ENCODE data around the gene NACC1.

The NACC1 gene

GRCh38 chr19:13094106-13094504 lies 24.0 kb upstream of the NACC1 start:
- H3K36me3 ChIP-seq (replicated peaks; ENCODE audit: insufficient read depth, low read length) = no peaks in the 10 kb centered on the region
- H3K9me2 ChIP-seq (replicated peaks; ENCODE audit: insufficient read depth, low read length) = no peaks in the 10 kb centered on the region
- H4K20me1 ChIP-seq (ENCODE audit: insufficient read depth, low read length) = no peaks in the 10 kb centered on the region
- DNase-seq = no peak
- H3K27ac ChIP-seq (ENCODE audit: low read length) = no peak overlapping the region
- H3K4me1 ChIP-seq (ENCODE audit: low read length) = peaks cover 17% of the 10 kb centered on the region
- H2AFZ ChIP-seq (ENCODE audit: low read length) = no peak overlapping the region
- H3K79me2 ChIP-seq (ENCODE audit: low read length) = no peaks in the 10 kb centered on the region
- no peak overlapping the region for H3K9ac ChIP-seq (ENCODE audit: low read length)
- H3F3A ChIP-seq (ENCODE audit: insufficient read depth, low read length) = peaks cover 8% of the 10 kb centered on the region
- peaks cover 49% of the 10 kb centered on the region for H3K27me3 ChIP-seq (replicated peaks; ENCODE audit: insufficient read depth, low read length)
- H3K9me3 ChIP-seq (replicated peaks; ENCODE audit: insufficient read depth, low read length) = no peaks in the 10 kb centered on the region
- H3K4me2 ChIP-seq (ENCODE audit: low read depth, low read length) = no peak overlapping the region
- TF ChIP-seq CTCF (IDR thresholded peaks at IDR 0.05; ENCODE audit: low read length) (no peak), EZH2 (optimal IDR thresholded peaks at IDR 0.05; ENCODE audit: low read depth, low read length) (no peak), EZH2phosphoT487 (IDR thresholded peaks at IDR 0.05; ENCODE audit: low read length) (no peak)
- H3K4me3 ChIP-seq (ENCODE audit: low read length) = no peak overlapping the region

GRCh38 chr19:13094771-13095392 lies 23.2 kb upstream of the NACC1 start:
- Histone ChIP-seq H3K4me3 (ENCODE audit: low read length) (peak overlapping the region; percentile 57; the same call in 1 of the 2 replicates), H3K79me2 (ENCODE audit: low read length) (no peaks in the 10 kb centered on the region), H3K9me3 (replicated peaks; ENCODE audit: insufficient read depth, low read length) (no peaks in the 10 kb centered on the region), H3K27ac (ENCODE audit: low read length) (no peak overlapping the region), H2AFZ (ENCODE audit: low read length) (no peak overlapping the region), H4K20me1 (ENCODE audit: insufficient read depth, low read length) (no peaks in the 10 kb centered on the region), H3K9me2 (replicated peaks; ENCODE audit: insufficient read depth, low read length) (no peaks in the 10 kb centered on the region), H3K4me1 (ENCODE audit: low read length) (peaks cover 22% of the 10 kb centered on the region), H3F3A (ENCODE audit: insufficient read depth, low read length) (peaks cover 13% of the 10 kb centered on the region), H3K9ac (ENCODE audit: low read length) (no peak overlapping the region), H3K27me3 (replicated peaks; ENCODE audit: insufficient read depth, low read length) (peaks cover 50% of the 10 kb centered on the region), H3K4me2 (ENCODE audit: low read depth, low read length) (peak overlapping the region; percentile 94), H3K36me3 (replicated peaks; ENCODE audit: insufficient read depth, low read length) (no peaks in the 10 kb centered on the region)
- no peak for TF ChIP-seq CTCF (IDR thresholded peaks at IDR 0.05; ENCODE audit: low read length)
- no peak for TF ChIP-seq EZH2phosphoT487 (IDR thresholded peaks at IDR 0.05; ENCODE audit: low read length)
- no peak for TF ChIP-seq EZH2 (optimal IDR thresholded peaks at IDR 0.05; ENCODE audit: low read depth, low read length)
- no peak for DNase-seq

GRCh38 chr19:13095393-13095784 lies 22.7 kb upstream of the NACC1 start:
- Histone ChIP-seq H3K4me1 (ENCODE audit: low read length) (peaks cover 26% of the 10 kb centered on the region), H3F3A (ENCODE audit: insufficient read depth, low read length) (peaks cover 19% of the 10 kb centered on the region), H2AFZ (ENCODE audit: low read length) (no peak overlapping the region), H3K9me3 (replicated peaks; ENCODE audit: insufficient read depth, low read length) (no peaks in the 10 kb centered on the region), H3K27me3 (replicated peaks; ENCODE audit: insufficient read depth, low read length) (peaks cover 50% of the 10 kb centered on the region), H3K79me2 (ENCODE audit: low read length) (no peaks in the 10 kb centered on the region), H4K20me1 (ENCODE audit: insufficient read depth, low read length) (no peaks in the 10 kb centered on the region), H3K9me2 (replicated peaks; ENCODE audit: insufficient read depth, low read length) (no peaks in the 10 kb centered on the region), H3K9ac (ENCODE audit: low read length) (no peak overlapping the region), H3K4me2 (ENCODE audit: low read depth, low read length) (peak overlapping the region; percentile 94), H3K4me3 (ENCODE audit: low read length) (peak overlapping the region; percentile 57), H3K27ac (ENCODE audit: low read length) (no peak overlapping the region), H3K36me3 (replicated peaks; ENCODE audit: insufficient read depth, low read length) (no peaks in the 10 kb centered on the region)
- TF ChIP-seq EZH2phosphoT487 (IDR thresholded peaks at IDR 0.05; ENCODE audit: low read length) (no peak), EZH2 (optimal IDR thresholded peaks at IDR 0.05; ENCODE audit: low read depth, low read length) (no peak), CTCF (IDR thresholded peaks at IDR 0.05; ENCODE audit: low read length) (no peak)
- DNase-seq = peak; percentile 35

All from MM.1S (cell line).